Vagina (tissue), 2 donors: ENCODE results near the gene PDZK1IP1. TPM values are rescaled to one million over a fixed set of nuclear protein-coding genes. Genes with fewer than 3 reads are reported as not detected.

Source experiments
- DNase-seq, 2 donors: peaks; one replicate each; pipeline ENCODE4 v3.0.0-alpha.2; 2017; ENCODE audit errors: extremely low spot score in 2 of 2
- H3K27ac ChIP-seq: fragments of 200-600 bp; sonication (generic); one replicate; pipeline ENCODE4 v1.5.1; 2019
- H3K27me3 ChIP-seq: fragments of 200-600 bp; sonication (generic); one replicate; pipeline ENCODE4 v1.5.1; 2019
- H3K36me3 ChIP-seq, 2 donors: fragments of 200-600 bp; sonication (generic); one replicate each; pipeline ENCODE4 v1.5.1; 2017 to 2019
- H3K4me1 ChIP-seq: fragments of 200-600 bp; sonication (generic); one replicate; pipeline ENCODE4 v1.5.1; 2019
- H3K4me3 ChIP-seq, 2 donors: fragments of 200-600 bp; sonication (generic); 1 replicate in 1 of 2; 2 replicates in 1 of 2; pipeline ENCODE4 v1.5.1; 2016 to 2019
- H3K9me3 ChIP-seq: fragments of 200-600 bp; sonication (generic); one replicate; pipeline ENCODE4 v1.5.1; 2019
- POLR2A ChIP-seq, 2 donors: fragments of 450-650 bp; IDR thresholded peaks; one replicate each; pipeline ENCODE4 v1.6.1; 2017; ENCODE audit warnings: antibody characterized with exemption in 2 of 2, mild to moderate bottlenecking in 2 of 2, moderate library complexity in 2 of 2
- POLR2AphosphoS5 ChIP-seq, 2 donors: sonication (generic); formaldehyde crosslinking; IDR thresholded peaks; one replicate each; pipeline ENCODE4 v1.9.0; 2017; ENCODE audit warnings: antibody characterized with exemption in 2 of 2, mild to moderate bottlenecking in 2 of 2, low read depth in 1 of 2; ENCODE audit not compliant: insufficient read depth in 1 of 2
- intact Hi-C: fragments of 100-400 bp; cut with DNase I; formaldehyde crosslinking; loops from one replicate; pipeline ENCODE4 v1.15.1; 2023
- total RNA-seq: library from RNA; depleted of rRNA; stranded (reverse); fragments of >200 nt; gene quantifications from one replicate; pipeline ENCODE4 v1.2.3, GENCODE V29; 2016
- TF ChIP-seq, protein P1 (sequence below), 3 experiments: fragments of 450-650 bp in 2 of 3; fragments of 200-600 bp in 1 of 3; sonication (generic) in 1 of 3; IDR thresholded peaks; one replicate each; pipeline ENCODE4 v1.5.1; 2017 to 2019; ENCODE audit warnings: antibody characterized with exemption in 3 of 3, mild to moderate bottlenecking in 2 of 3, moderate library complexity in 2 of 3

The PDZK1IP1 gene
- total RNA-seq, 1 donor from 2014 or later = 55.2 TPM

GRCh38 chr1:47191940-47192457 is 2.2 kb upstream of the PDZK1IP1 start:
- Histone ChIP-seq H3K9me3 (no peaks in the 10 kb centered on the region), H3K4me1 (peaks cover 36% of the 10 kb centered on the region), H3K36me3 (no peaks in the 10 kb centered on the region), H3K27me3 (no peaks in the 10 kb centered on the region), H3K27ac (no peak overlapping the region), H3K4me3 (no peak overlapping the region)
- TF ChIP-seq POLR2AphosphoS5 (IDR thresholded peaks at IDR 0.05; ENCODE audit: insufficient read depth in 1 of 2, low read depth in 1 of 2) (no peak), POLR2A (IDR thresholded peaks at IDR 0.05) (no peak)
- TF ChIP-seq, protein P1, sequence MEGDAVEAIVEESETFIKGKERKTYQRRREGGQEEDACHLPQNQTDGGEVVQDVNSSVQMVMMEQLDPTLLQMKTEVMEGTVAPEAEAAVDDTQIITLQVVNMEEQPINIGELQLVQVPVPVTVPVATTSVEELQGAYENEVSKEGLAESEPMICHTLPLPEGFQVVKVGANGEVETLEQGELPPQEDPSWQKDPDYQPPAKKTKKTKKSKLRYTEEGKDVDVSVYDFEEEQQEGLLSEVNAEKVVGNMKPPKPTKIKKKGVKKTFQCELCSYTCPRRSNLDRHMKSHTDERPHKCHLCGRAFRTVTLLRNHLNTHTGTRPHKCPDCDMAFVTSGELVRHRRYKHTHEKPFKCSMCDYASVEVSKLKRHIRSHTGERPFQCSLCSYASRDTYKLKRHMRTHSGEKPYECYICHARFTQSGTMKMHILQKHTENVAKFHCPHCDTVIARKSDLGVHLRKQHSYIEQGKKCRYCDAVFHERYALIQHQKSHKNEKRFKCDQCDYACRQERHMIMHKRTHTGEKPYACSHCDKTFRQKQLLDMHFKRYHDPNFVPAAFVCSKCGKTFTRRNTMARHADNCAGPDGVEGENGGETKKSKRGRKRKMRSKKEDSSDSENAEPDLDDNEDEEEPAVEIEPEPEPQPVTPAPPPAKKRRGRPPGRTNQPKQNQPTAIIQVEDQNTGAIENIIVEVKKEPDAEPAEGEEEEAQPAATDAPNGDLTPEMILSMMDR (IDR thresholded peaks at IDR 0.05) = no peak
- DNase-seq = no peak
- intact Hi-C loops = no loop called here

GRCh38 chr1:47190857-47191256 is 1.0 kb upstream of the PDZK1IP1 start:
- DNase-seq = no peak
- Histone ChIP-seq H3K9me3 (no peaks in the 10 kb centered on the region), H3K36me3 (no peaks in the 10 kb centered on the region), H3K27ac (no peak overlapping the region), H3K4me1 (peaks cover 36% of the 10 kb centered on the region), H3K27me3 (no peaks in the 10 kb centered on the region), H3K4me3 (no peak overlapping the region)
- TF ChIP-seq POLR2A (IDR thresholded peaks at IDR 0.05) = no peak
- TF ChIP-seq, protein P1 (IDR thresholded peaks at IDR 0.05) = no peak
- no peak for TF ChIP-seq POLR2AphosphoS5 (IDR thresholded peaks at IDR 0.05; ENCODE audit: insufficient read depth in 1 of 2, low read depth in 1 of 2)
- intact Hi-C loops = no loop called here

DNA sequence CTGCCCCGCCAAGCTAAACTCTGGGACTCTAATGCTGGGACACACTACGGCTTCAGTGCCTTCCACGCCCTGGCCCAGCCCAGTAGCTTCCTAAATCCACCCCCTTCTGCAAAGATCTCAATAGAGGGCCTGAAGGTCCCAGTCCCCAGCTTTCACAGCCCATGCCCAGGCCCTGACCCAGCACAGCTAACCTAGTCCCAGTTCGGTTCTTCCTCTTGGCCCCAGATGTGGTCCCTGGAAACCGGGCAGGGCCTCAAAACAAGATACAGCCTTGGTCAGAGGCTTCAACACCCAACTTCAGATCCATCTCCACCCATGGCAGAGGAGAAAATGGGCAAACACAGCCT is 646 bp upstream of the PDZK1IP1 start:
- TF ChIP-seq, protein P1 (IDR thresholded peaks at IDR 0.05) = no peak
- TF ChIP-seq POLR2AphosphoS5 (IDR thresholded peaks at IDR 0.05; ENCODE audit: insufficient read depth in 1 of 2, low read depth in 1 of 2) (no peak), POLR2A (IDR thresholded peaks at IDR 0.05) (no peak)
- Histone ChIP-seq H3K4me1 (peaks cover 36% of the 10 kb centered on the region), H3K36me3 (no peaks in the 10 kb centered on the region), H3K27me3 (no peaks in the 10 kb centered on the region), H3K9me3 (no peaks in the 10 kb centered on the region), H3K4me3 (no peak overlapping the region), H3K27ac (no peak overlapping the region)
- intact Hi-C loops = no loop called here
- no peak for DNase-seq

GRCh38 chr1:47188791-47189785 is 748 bp downstream of the PDZK1IP1 start:
- TF ChIP-seq, protein P1 (IDR thresholded peaks at IDR 0.05) = no peak
- TF ChIP-seq POLR2AphosphoS5 (IDR thresholded peaks at IDR 0.05; ENCODE audit: insufficient read depth in 1 of 2, low read depth in 1 of 2) (no peak), POLR2A (IDR thresholded peaks at IDR 0.05) (no peak)
- intact Hi-C loops = loop anchor here (10.0 kb wide), 2 partner anchors 236 to 536 kb away; no protein-coding TSS in a partner anchor
- Histone ChIP-seq H3K4me1 (peaks cover 36% of the 10 kb centered on the region), H3K36me3 (no peaks in the 10 kb centered on the region), H3K27ac (peak overlapping the region; percentile 70), H3K27me3 (no peaks in the 10 kb centered on the region), H3K4me3 (peak overlapping the region in 1 of 2 donors; percentile 23), H3K9me3 (no peaks in the 10 kb centered on the region)
- peak in 1 of 2 donors; percentile 78 for DNase-seq

DNA sequence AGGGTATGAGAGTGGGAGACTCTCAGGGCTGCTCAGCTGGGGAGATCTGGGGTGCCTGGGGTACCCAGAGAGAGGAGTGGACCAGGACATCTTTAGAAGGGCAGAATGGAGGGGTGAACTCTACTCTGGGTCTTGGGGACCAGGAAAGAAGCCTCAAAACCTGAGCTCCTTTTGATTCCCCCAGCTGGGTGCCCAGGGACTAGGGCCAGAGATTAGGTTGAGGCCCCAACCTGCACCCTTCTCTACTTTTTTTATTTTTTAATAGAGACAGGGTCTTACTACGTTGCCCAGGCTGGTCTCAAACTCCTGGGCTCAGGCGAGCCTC is 1.9 kb downstream of the PDZK1IP1 start:
- Histone ChIP-seq H3K4me3 (no peak overlapping the region), H3K36me3 (no peaks in the 10 kb centered on the region), H3K9me3 (no peaks in the 10 kb centered on the region), H3K27me3 (no peaks in the 10 kb centered on the region), H3K4me1 (peaks cover 31% of the 10 kb centered on the region), H3K27ac (no peak overlapping the region)
- TF ChIP-seq POLR2A (IDR thresholded peaks at IDR 0.05) (no peak), POLR2AphosphoS5 (IDR thresholded peaks at IDR 0.05; ENCODE audit: insufficient read depth in 1 of 2, low read depth in 1 of 2) (no peak)
- TF ChIP-seq, protein P1 (IDR thresholded peaks at IDR 0.05) = no peak
- no peak for DNase-seq
- intact Hi-C loops = loop anchor here (10.0 kb wide), 2 partner anchors 237 to 537 kb away; no protein-coding TSS in a partner anchor
